ENCODE data around the gene IL1RL2. TPM values are rescaled to one million over a fixed set of nuclear protein-coding genes. Genes with fewer than 3 reads are reported as not detected.
A peak's percentile ranks its signal among the peaks of the same experiment; 100 is the strongest.

The IL1RL2 gene
- total RNA-seq, 1 experiment from 2014 or later: not detected

- no TSS peak for BruUV-seq (replicated peaks)
- ATAC-seq (no peak), DNase-seq (ENCODE audit: low read depth, low spot score) (no peak)
- Histone ChIP-seq H3K9ac (ENCODE audit: low read length) (no peak overlapping the region), H3K9me2 (ENCODE audit: insufficient read depth) (no peaks in the 10 kb centered on the region), H3K9me3 (ENCODE audit: control insufficient read depth in 1 of 2, insufficient read depth in 1 of 2, low read depth in 1 of 2, low read length in 2 of 2) (no peaks in the 10 kb centered on the region), H3K27ac (ENCODE audit: low read depth, low read length) (no peak overlapping the region), H3K4me1 (ENCODE audit: control insufficient read depth in 1 of 2, insufficient read depth in 2 of 2, low read length in 2 of 2) (peaks cover 3 to 10% of the 10 kb centered on the region in 2 experiments), H2AFZ (ENCODE audit: low read depth, low read length, poor library complexity, severe bottlenecking) (no peak overlapping the region), H4K20me1 (ENCODE audit: insufficient read depth) (no peaks in the 10 kb centered on the region), H3K4me2 (ENCODE audit: low read length) (no peak overlapping the region), H3K79me2 (ENCODE audit: insufficient read depth, low read length) (no peaks in the 10 kb centered on the region), H3K27me3 (ENCODE audit: insufficient read depth, low read length) (no peaks in the 10 kb centered on the region), H3K36me3 (ENCODE audit: control insufficient read depth in 1 of 2, insufficient read depth in 2 of 2, low read length in 2 of 2) (no peaks in the 10 kb centered on the region), H3K4me3 (replicated peaks in 1 of 2; ENCODE audit: low read depth in 1 of 2, low read length in 2 of 2) (no peak overlapping the region)
- ChIA-PET RAD21 (ENCODE audit: low non-redundant PET in 1 of 2, low total read pairs in 2 of 2, uncharacterized antibody in 2 of 2, unreplicated experiment in 2 of 2) (no interaction called here), POLR2A (no interaction called here), CTCF (interaction anchor here (2.2 to 2.5 kb wide), 2 partner anchors 67 to 213 kb away, joined by 5 to 15 read pairs; no protein-coding TSS in a partner anchor)
- intact Hi-C loops (cut with micrococcal nuclease): no loop called here
- TF ChIP-seq RAD21 (IDR thresholded peaks at IDR 0.05; ENCODE audit: low read depth) (no peak), EGR1 (IDR thresholded peaks at IDR 0.05; ENCODE audit: low read depth) (no peak), SP1 (IDR thresholded peaks at IDR 0.05; ENCODE audit: low read depth) (no peak), YY1 (IDR thresholded peaks at IDR 0.05; ENCODE audit: extremely low read depth, insufficient replicate concordance, low read depth, low read length) (no peak)
These were observed 46.5 kb downstream of the IL1RL2 start for GRCh38 chr2:102233132-102233884.

- ATAC-seq: peak; percentile 50
These were observed 48.2 kb downstream of the IL1RL2 start for GRCh38 chr2:102235042-102235473.

More at GRCh38 chr2:102235042-102235473, 48.2 kb downstream of the IL1RL2 start:
- TF ChIP-seq ATF3 (IDR thresholded peaks at IDR 0.05) (no peak), RAD21 (IDR thresholded peaks at IDR 0.05; ENCODE audit: low read depth) (peak; percentile 38)
- RAD21 ChIA-PET (ENCODE audit: low non-redundant PET in 1 of 2, low total read pairs in 2 of 2, uncharacterized antibody in 2 of 2, unreplicated experiment in 2 of 2): interaction anchor here in 1 of 2 experiments (1.5 kb wide), 1 partner anchor 215 kb away, joined by 4 read pairs; no protein-coding TSS in a partner anchor
- Histone ChIP-seq H3K4me2 (ENCODE audit: low read length) (no peak overlapping the region), H3K4me1 (ENCODE audit: control insufficient read depth in 1 of 2, insufficient read depth in 2 of 2, low read length in 2 of 2) (peaks cover 0 to 7% of the 10 kb centered on the region in 2 experiments; a peak in 1 of 4 replicates), H2AFZ (ENCODE audit: low read depth, low read length, poor library complexity, severe bottlenecking) (no peak overlapping the region), H3K9me3 (ENCODE audit: control insufficient read depth in 1 of 2, insufficient read depth in 1 of 2, low read depth in 1 of 2, low read length in 2 of 2) (no peaks in the 10 kb centered on the region), H3K36me3 (ENCODE audit: control insufficient read depth in 1 of 2, insufficient read depth in 2 of 2, low read length in 2 of 2) (no peaks in the 10 kb centered on the region), H3K4me3 (replicated peaks in 1 of 2; ENCODE audit: low read depth in 1 of 2, low read length in 2 of 2) (no peak overlapping the region), H4K20me1 (ENCODE audit: insufficient read depth) (no peaks in the 10 kb centered on the region), H3K27me3 (ENCODE audit: insufficient read depth, low read length) (no peaks in the 10 kb centered on the region), H3K9me2 (ENCODE audit: insufficient read depth) (no peaks in the 10 kb centered on the region), H3K79me2 (ENCODE audit: insufficient read depth, low read length) (no peaks in the 10 kb centered on the region), H3K9ac (ENCODE audit: low read length) (no peak overlapping the region), H3K27ac (ENCODE audit: low read depth, low read length) (no peak overlapping the region)
- DNase-seq (ENCODE audit: low read depth, low spot score): no peak
- intact Hi-C loops (cut with micrococcal nuclease): loop anchor here (2.0 kb wide), 1 partner anchor 214 kb away; no protein-coding TSS in a partner anchor
- CTCF ChIA-PET: interaction anchor here (1.0 to 2.5 kb wide), 7 partner anchors 68 to 351 kb away, joined by 3 to 15 read pairs (median 4); no protein-coding TSS in a partner anchor
- no TSS peak for BruUV-seq (replicated peaks)
- POLR2A ChIA-PET: no interaction called here

Measured in HCT116 (cell line).